Stimulated activated naive CD8-positive, alpha-beta T cell treated with anti-CD3 and anti-CD28 coated beads, Interleukin-15, Interleukin-2, amounts not matched to agents 100 U/mL and 50 U/mL, for 24 hours (primary cell): ENCODE measurements around the gene RAPGEF5.

ENCODE experiments used
- ATAC-seq: fragments of 150-1000 bp; cut with Tn5 transposase; one replicate; pipeline ENCODE4 v1.10.0; 2021
- DNase-seq: peaks from one replicate; pipeline ENCODE4 v3.0.0; 2021

Gene RAPGEF5

GRCh38 chr7:22189230-22189629 is 167.7 kb downstream of the RAPGEF5 start:
- no peak for ATAC-seq

GRCh38 chr7:22187691-22188348 is 169.1 kb downstream of the RAPGEF5 start:
- ATAC-seq = no peak
- DNase-seq = no peak

More at GRCh38 chr7:22189230-22189629, 167.7 kb downstream of the RAPGEF5 start:
- no peak for DNase-seq

- DNase-seq = no peak
- ATAC-seq = no peak
These were observed 171.4 kb downstream of the RAPGEF5 start for GRCh38 chr7:22185559-22185958.

- DNase-seq = no peak
- no peak for ATAC-seq
These were observed 172.3 kb downstream of the RAPGEF5 start for GRCh38 chr7:22184549-22185199.

GRCh38 chr7:22183522-22184280 is 173.3 kb downstream of the RAPGEF5 start:
- ATAC-seq (no peak), DNase-seq (no peak)

GRCh38 chr7:22182149-22182548 is 174.8 kb downstream of the RAPGEF5 start:
- no peak for DNase-seq
- ATAC-seq = no peak

GRCh38 chr7:22181663-22182062 is 175.3 kb downstream of the RAPGEF5 start:
- DNase-seq = no peak
- ATAC-seq = no peak

- ATAC-seq (no peak), DNase-seq (no peak)
These were observed 177.5 kb downstream of the RAPGEF5 start for GRCh38 chr7:22179442-22179879.

GRCh38 chr7:22178735-22179134 is 178.2 kb downstream of the RAPGEF5 start:
- no peak for ATAC-seq

GRCh38 chr7:22176791-22177412 is 180.1 kb downstream of the RAPGEF5 start:
- DNase-seq (no peak), ATAC-seq (no peak)

More at GRCh38 chr7:22178735-22179134, 178.2 kb downstream of the RAPGEF5 start:
- no peak for DNase-seq

GRCh38 chr7:22174574-22174953 is 182.4 kb downstream of the RAPGEF5 start:
- ATAC-seq = no peak
- DNase-seq = no peak

- DNase-seq = peak; percentile 28
- ATAC-seq = peak; percentile 83
These were observed 183.0 kb downstream of the RAPGEF5 start for GRCh38 chr7:22173685-22174573.

GRCh38 chr7:22168129-22168634 is 188.8 kb downstream of the RAPGEF5 start:
- ATAC-seq = no peak
- DNase-seq = no peak

- no peak for DNase-seq
- no peak for ATAC-seq
These were observed 189.5 kb downstream of the RAPGEF5 start for GRCh38 chr7:22167482-22167881.

- ATAC-seq (no peak), DNase-seq (no peak)
These were observed 190.0 kb downstream of the RAPGEF5 start for GRCh38 chr7:22166928-22167327.

GRCh38 chr7:22159341-22159740 is 197.6 kb downstream of the RAPGEF5 start:
- no peak for ATAC-seq

GRCh38 chr7:22157552-22157951 is 199.4 kb downstream of the RAPGEF5 start:
- ATAC-seq = no peak

More at GRCh38 chr7:22159341-22159740, 197.6 kb downstream of the RAPGEF5 start:
- DNase-seq = no peak

GRCh38 chr7:22156205-22156604 is 200.7 kb downstream of the RAPGEF5 start:
- peak; percentile 59 for ATAC-seq

More at GRCh38 chr7:22157552-22157951, 199.4 kb downstream of the RAPGEF5 start:
- no peak for DNase-seq

GRCh38 chr7:22154143-22154529 is 202.8 kb downstream of the RAPGEF5 start:
- DNase-seq = no peak
- ATAC-seq = no peak

More at GRCh38 chr7:22156205-22156604, 200.7 kb downstream of the RAPGEF5 start:
- no peak for DNase-seq

GRCh38 chr7:22153432-22154142 is 203.4 kb downstream of the RAPGEF5 start:
- DNase-seq (no peak), ATAC-seq (no peak)

GRCh38 chr7:22152690-22153089 is 204.3 kb downstream of the RAPGEF5 start:
- DNase-seq (no peak), ATAC-seq (no peak)
